T-helper 2 cell treated with Interferon-gamma antibody and Interleukin-4, amounts not matched to agents 100 ng/mL and 5 ng/mL, for 36 hours (primary cell): Measurements from ENCODE around the gene CCER1. TPM values are rescaled to one million over a fixed set of nuclear protein-coding genes. Genes with fewer than 3 reads are reported as not detected.

Experiments used
- intact Hi-C: fragments of 100-400 bp; cut with micrococcal nuclease; formaldehyde crosslinking; loops from one replicate; pipeline ENCODE4 v1.15.1; 2023
- total RNA-seq: library from RNA; stranded (reverse); gene quantifications from 2 replicates; pipeline ENCODE4 v1.2.3, GENCODE V29; 2022

Gene CCER1
- total RNA-seq, 1 donor from 2014 or later = not detected

DNA sequence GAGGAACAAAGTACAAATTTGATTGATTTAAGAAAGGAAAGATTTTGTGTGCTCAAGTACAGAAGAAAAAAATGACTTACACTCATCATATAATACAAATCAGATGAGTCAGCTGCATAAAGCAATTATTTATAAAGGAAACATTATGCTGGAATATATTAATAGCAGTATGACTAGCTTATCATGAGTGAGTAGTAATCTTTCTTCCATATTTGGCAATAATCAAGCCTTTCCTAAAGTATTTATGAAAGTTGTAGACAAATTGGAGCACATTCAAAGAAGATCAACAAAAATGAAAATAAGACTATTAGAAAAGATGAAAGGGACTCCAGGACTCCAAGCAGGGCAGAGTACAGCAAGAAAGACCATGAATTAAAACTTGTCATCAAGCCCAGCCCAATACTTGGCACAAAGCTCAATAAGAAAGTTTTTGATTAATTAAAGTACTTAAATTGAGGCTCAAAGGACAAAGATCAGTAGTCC, 32.8 kb downstream of the CCER1 start:
- intact Hi-C loops = no loop called here

DNA sequence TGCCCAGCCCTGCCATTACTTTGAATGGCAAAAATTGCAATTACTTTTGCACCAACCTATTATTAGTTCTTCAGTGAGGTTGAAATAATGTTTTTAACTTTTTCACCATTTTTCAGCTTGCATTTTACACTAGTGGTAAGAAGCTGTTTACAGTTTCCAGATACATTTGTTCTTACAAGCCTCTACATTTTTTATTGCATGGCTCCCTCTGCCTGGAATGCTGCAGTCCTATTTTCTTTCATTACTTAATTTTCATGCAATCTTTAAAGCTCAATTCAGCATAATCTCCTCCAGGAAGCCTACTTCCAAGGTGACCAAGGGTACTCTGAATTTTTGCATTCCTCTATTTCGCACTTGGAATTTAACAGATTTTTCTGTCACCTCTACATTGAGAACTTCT, 33.4 kb downstream of the CCER1 start:
- intact Hi-C loops = no loop called here

GRCh38 chr12:90920222-90920621, 34.8 kb downstream of the CCER1 start:
- intact Hi-C loops = no loop called here

- intact Hi-C loops = no loop called here
These were observed 37.5 kb downstream of the CCER1 start for GRCh38 chr12:90917431-90917830.

DNA sequence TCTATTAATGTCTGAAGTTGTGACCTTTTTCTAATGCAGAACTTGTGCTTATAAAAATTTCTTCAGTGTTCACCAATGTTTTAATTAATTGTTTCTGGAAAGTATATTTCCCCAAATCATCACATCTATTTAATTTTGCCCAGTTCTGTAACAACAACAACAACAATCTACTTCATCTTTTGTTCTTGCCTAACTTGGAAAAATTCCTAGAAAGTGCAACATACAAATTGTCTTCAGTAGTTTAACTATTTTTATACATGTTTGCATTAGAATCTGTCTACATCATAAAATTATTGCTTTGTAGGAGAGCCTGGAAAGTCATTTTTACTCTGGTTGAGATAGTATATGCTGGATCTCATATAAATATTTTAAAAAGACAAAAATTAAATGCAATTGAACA, 38.5 kb downstream of the CCER1 start:
- intact Hi-C loops = no loop called here

- intact Hi-C loops = no loop called here
These were observed 39.6 kb downstream of the CCER1 start for GRCh38 chr12:90915353-90915752.

DNA sequence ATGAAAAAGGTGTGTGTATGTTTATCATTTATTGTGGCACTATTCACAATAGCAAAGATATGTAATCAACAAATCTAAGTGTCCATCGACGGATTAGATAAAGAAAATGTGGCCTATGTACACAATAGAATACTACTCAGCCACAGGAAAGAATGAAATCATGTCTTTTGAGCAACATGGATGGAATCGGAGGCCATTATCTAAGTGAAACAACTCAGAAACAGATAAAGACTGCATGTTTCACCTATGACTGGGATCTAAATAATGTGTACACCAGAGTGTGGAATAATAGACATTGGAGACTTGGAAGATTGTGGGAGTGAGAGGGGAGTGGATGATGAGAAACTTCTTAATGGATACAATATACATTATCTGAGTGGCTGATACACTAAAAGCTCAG, 44.0 kb downstream of the CCER1 start:
- intact Hi-C loops = no loop called here

DNA sequence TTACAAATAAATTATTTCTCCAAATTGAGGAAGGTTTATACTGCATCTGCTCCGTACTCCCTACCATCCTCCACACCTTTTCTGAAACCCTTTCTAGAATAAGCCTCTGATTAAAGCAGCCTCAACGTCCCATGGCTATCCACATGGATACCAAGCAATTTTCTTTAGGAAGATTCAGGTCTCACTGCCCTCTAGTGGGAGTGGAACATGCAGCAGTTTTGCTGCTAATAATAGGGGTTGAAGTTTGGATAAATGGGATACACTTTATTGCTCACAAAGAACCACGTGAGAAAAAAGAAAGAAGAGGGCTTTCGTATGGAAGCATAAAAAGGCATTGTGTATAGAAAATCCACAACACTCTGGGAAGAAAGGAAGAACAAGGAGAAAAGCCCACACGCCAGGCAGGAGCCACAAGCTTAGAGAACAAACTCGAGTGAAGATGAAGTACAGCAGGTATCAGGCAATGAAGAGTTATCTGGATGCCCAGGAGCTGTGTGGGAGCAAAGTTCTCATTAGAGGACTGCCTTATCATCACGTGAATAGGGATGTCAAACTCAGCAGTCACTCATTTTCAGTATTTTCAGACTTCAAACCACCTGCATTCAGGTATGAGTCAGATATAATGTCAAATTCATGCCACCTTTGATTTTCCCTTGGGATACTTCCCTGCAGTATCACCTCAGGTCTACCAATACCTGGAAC, 45.8 kb downstream of the CCER1 start:
- intact Hi-C loops = no loop called here

DNA sequence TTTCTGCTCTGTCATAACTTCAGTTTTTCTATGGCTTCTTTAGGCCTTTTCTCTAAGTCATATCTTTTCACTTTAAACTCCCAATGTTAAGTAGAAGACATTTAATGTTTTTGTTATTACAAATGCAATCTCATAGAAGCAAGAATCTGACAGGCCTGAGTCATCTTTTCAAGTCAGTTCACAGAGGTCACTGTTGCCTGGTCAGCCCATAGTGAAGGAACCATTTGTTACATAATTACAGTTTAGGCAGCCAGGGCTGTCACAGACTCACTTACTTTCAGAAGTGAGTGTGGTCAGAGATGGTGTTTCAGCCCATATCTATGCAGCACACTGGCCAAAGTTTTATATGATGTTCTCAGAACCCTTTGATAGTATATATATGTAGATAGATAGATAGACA, 46.5 kb downstream of the CCER1 start:
- intact Hi-C loops = no loop called here

DNA sequence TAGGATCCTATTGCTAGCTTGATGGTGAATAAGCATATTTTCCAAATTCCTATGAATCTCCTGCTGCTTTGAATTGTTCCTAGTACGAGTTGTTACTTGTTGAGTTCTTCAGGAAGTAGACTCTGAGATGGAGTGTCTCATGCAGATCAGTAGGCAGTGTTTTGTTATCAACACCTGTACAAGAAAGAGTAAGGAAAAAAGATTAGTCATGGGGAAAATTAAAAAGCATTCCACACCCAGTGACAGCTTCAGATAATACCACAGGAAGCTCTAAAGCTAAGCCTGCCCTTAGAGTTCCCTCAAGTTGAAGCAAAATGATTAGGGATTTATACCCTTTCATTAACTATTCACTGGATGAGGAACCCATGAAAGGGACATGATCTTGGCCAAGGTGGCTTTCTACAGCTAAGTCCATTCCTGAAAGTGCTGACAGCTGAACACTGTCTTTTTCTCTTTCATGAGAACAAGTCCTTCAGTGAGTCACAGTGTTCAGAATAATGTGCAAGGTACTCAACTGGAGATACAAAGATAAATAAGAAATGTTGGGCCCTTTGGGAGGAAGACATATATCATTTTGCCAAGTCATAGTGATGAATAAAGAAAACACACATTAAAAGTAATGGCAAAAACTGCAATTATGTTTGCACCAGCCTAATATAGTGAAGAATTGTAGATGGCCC, 49.1 kb downstream of the CCER1 start:
- intact Hi-C loops = no loop called here

GRCh38 chr12:90902596-90902995, 52.4 kb downstream of the CCER1 start:
- intact Hi-C loops = no loop called here

Other genes with a start within 250 kb of the CCER1 start
- not detected in 2 replicates for gene EPYC, start 49.8 kb upstream of the CCER1 start, total RNA-seq
- not detected in 2 replicates for gene KERA, start 102.8 kb upstream of the CCER1 start, total RNA-seq
- gene LUM, start 156.3 kb upstream of the CCER1 start, total RNA-seq = not detected in 2 replicates
- gene DCN, start 227.6 kb upstream of the CCER1 start, total RNA-seq = not detected in 2 replicates